ENCODE data around the gene NISCH. TPM values are rescaled to one million over a fixed set of nuclear protein-coding genes. Genes with fewer than 3 reads are reported as not detected.
A peak's percentile ranks its signal among the peaks of the same experiment; 100 is the strongest.

Gene NISCH
- total RNA-seq, 1 experiment from 2014 or later, result 85.0 TPM

- CTCF ChIA-PET, result interaction anchor here (0.9 to 3.8 kb wide), 5 partner anchors 28 to 220 kb away, joined by 3 to 20 read pairs (median 4); no protein-coding TSS in a partner anchor
- Mint-ChIP-seq H3K9me3 (no peaks in the 10 kb centered on the region), H3K36me3 (peaks cover 23% of the 10 kb centered on the region), H3K4me3 (peak overlapping the region; percentile 98), H3K27me3 (ENCODE audit: low read depth) (no peaks in the 10 kb centered on the region; the same call in 1 of the 2 replicates), H3K27ac (peak overlapping the region; percentile 90; the same call in 1 of the 2 replicates), H3K4me1 (peaks cover 32% of the 10 kb centered on the region)
- TF ChIP-seq CTCF (IDR thresholded peaks at IDR 0.05) (no peak), CREB1 (CRISPR knock-in tag; IDR thresholded peaks at IDR 0.05) (no peak), ZNF138 (CRISPR knock-in tag; conservative IDR thresholded peaks at IDR 0.05) (no peak), CREM (CRISPR knock-in tag; IDR thresholded peaks at IDR 0.05) (no peak), TCF7 (CRISPR knock-in tag; IDR thresholded peaks at IDR 0.05; ENCODE audit: low read depth) (no peak), ZBTB43 (CRISPR knock-in tag; IDR thresholded peaks at IDR 0.05) (no peak), PRDM15 (CRISPR knock-in tag; IDR thresholded peaks at IDR 0.05) (no peak), ATF6 (CRISPR knock-in tag; IDR thresholded peaks at IDR 0.05) (no peak), RORB (CRISPR knock-in tag; IDR thresholded peaks at IDR 0.05) (no peak), ZNF425 (CRISPR knock-in tag; conservative IDR thresholded peaks at IDR 0.05) (no peak), STAT6 (CRISPR knock-in tag; conservative IDR thresholded peaks at IDR 0.05; ENCODE audit: low read depth) (no peak), AR (CRISPR knock-in tag; IDR thresholded peaks at IDR 0.05) (no peak), ATF3 (CRISPR knock-in tag; conservative IDR thresholded peaks at IDR 0.05) (no peak)
- ATAC-seq, result no peak
- DNase-seq (ENCODE audit: low spot score), result no peak
- POLR2A ChIA-PET, result interaction anchor here (0.6 to 1.0 kb wide), 2 partner anchors 23 to 50 kb away, joined by 4 to 9 read pairs; no protein-coding TSS in a partner anchor
Measured at GRCh38 chr3:52454250-52454937, 1.0 kb upstream of the NISCH start.
